GM18502 (cell line): ENCODE data around the gene CELF4.

Source experiments
- ATAC-seq: cut with Tn5 transposase; IDR thresholded peaks from one replicate; pipeline ENCODE4 v1.9.1; 2021; ENCODE audit warnings: mild to moderate bottlenecking; ENCODE audit not compliant: unreplicated experiment, poor library complexity

Gene CELF4

GRCh38 chr18:37251679-37252078, 313.9 kb downstream of the CELF4 start:
- no peak for ATAC-seq

- ATAC-seq, result no peak
These were observed 315.5 kb downstream of the CELF4 start for GRCh38 chr18:37249895-37250618.

GRCh38 chr18:37249171-37249886, 316.3 kb downstream of the CELF4 start:
- no peak for ATAC-seq

- no peak for ATAC-seq
These were observed 317.3 kb downstream of the CELF4 start for GRCh38 chr18:37248281-37248680.

- ATAC-seq, result no peak
These were observed 318.0 kb downstream of the CELF4 start for GRCh38 chr18:37247497-37248161.

GRCh38 chr18:37246779-37247340, 318.7 kb downstream of the CELF4 start:
- ATAC-seq, result no peak

- no peak for ATAC-seq
These were observed 321.0 kb downstream of the CELF4 start for GRCh38 chr18:37244618-37245017.

GRCh38 chr18:37243741-37244140, 321.9 kb downstream of the CELF4 start:
- ATAC-seq, result no peak

- no peak for ATAC-seq
These were observed 322.6 kb downstream of the CELF4 start for GRCh38 chr18:37242826-37243560.

- ATAC-seq, result no peak
These were observed 323.5 kb downstream of the CELF4 start for GRCh38 chr18:37242091-37242490.

- no peak for ATAC-seq
These were observed 327.1 kb downstream of the CELF4 start for GRCh38 chr18:37238282-37239108.

- no peak for ATAC-seq
These were observed 330.0 kb downstream of the CELF4 start for GRCh38 chr18:37235583-37235982.

- no peak for ATAC-seq
These were observed 334.3 kb downstream of the CELF4 start for GRCh38 chr18:37231251-37231650.

GRCh38 chr18:37230768-37231167, 334.8 kb downstream of the CELF4 start:
- ATAC-seq, result no peak

- no peak for ATAC-seq
These were observed 340.3 kb downstream of the CELF4 start for GRCh38 chr18:37225279-37225678.

- no peak for ATAC-seq
These were observed 342.6 kb downstream of the CELF4 start for GRCh38 chr18:37222999-37223378.

- no peak for ATAC-seq
These were observed 343.1 kb downstream of the CELF4 start for GRCh38 chr18:37222354-37222998.

- ATAC-seq, result no peak
These were observed 346.3 kb downstream of the CELF4 start for GRCh38 chr18:37219257-37219656.

- no peak for ATAC-seq
These were observed 347.5 kb downstream of the CELF4 start for GRCh38 chr18:37218022-37218590.
